Middle frontal gyrus (tissue), 1 donor: Measurements from ENCODE around the gene KCNQ1OT1.
"Not testable (repeated sequence)": the region's sequence is repeated elsewhere in the genome, so short reads cannot be mapped to it uniquely, and the experiment has no call there.

Experiments used
- DNase-seq: peaks from one replicate; pipeline ENCODE4 v3.0.0-alpha.2; 2015; ENCODE audit warnings: low spot score; ENCODE audit errors: extremely low spot score

Gene KCNQ1OT1

DNA sequence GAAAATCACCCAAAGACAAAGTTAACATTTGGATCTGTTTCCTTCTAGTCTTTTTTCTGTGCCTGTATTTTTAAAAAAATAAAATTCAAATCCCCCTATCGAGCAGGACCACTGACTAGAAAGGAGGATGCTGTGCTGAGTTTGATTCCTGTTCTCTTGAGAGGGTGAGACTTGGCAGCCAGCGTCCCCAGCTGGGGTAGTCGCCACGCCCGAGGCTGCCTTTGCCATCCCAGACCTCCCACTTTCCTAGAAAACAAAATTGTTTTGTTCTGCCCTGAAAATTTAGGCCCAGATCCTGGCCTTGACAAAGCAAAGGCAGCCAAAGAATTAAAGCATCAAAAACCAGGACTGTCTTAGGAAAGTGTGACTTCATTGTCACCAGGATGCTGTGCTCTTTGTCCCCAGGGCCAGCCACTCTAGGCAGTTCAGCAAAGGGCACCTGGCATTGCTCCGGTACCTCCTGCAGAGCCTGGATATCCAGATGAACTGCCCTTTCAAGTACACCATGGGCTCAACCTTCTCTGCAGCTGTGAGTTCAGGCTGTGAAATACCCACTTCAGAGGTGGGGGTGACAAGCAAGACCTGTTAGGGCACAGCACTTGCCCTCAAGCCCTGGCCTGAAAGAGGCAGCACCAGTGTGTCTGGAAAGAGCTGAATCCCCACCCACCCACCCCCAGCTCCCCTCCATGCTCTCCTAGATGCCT is 44.6 kb downstream of the KCNQ1OT1 start:
- no peak for DNase-seq

DNA sequence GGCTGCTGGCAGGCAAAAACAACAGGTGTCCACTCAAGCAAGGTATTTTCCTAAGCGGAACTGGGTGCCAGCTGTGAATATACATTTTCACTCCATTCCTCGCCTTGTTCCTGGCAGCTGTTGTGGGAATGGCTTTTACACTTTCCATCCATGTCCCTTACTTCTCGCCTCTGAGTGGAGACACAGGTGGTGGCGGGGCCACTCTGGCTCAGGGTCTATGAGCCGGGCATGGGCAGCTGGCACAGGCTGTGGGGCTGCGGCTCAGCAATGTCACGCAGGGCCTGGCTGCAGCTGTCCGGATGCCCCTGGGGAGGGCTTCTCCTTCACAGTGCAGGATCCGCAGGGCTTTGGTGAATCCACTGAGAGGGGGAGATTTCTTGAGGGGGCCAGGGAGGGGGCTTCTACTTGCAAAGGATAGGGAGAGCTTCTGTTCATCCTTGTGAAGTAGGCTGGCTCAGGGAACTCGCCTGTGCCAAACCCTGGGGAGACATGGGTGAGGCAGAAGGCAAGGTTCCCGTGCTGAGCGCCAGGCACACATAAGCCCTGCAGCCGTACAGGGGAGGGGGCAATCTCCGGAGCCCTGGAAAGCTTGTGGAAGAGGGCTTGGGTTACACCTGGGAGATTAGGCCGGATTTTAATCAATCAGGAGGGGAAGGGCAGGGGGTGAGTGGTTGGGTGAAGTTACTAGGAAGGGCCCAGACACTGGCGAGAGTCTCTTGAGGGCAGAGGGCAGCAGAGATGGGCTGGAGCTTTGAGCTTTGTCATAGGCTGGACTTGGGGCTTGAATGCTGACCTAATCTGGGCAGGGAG is 45.7 kb downstream of the KCNQ1OT1 start:
- DNase-seq: no peak

DNA sequence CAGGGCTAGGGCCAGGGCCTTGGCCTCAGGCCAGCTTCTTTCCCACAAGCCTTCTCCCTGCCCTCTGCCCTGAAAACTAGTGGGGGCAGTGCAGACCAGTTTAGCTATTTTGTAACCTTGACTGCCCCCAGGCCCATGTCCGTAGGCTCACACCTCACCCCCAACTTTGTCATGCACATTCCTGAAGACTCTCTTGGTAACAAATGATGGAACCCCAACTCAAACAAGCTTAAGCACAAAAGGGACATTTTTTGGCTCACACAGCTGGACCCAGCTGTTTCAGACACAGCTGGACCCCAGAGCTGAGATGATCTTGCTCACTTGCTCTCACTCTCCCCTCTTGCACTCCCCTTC is 46.6 kb downstream of the KCNQ1OT1 start:
- DNase-seq: no peak

DNA sequence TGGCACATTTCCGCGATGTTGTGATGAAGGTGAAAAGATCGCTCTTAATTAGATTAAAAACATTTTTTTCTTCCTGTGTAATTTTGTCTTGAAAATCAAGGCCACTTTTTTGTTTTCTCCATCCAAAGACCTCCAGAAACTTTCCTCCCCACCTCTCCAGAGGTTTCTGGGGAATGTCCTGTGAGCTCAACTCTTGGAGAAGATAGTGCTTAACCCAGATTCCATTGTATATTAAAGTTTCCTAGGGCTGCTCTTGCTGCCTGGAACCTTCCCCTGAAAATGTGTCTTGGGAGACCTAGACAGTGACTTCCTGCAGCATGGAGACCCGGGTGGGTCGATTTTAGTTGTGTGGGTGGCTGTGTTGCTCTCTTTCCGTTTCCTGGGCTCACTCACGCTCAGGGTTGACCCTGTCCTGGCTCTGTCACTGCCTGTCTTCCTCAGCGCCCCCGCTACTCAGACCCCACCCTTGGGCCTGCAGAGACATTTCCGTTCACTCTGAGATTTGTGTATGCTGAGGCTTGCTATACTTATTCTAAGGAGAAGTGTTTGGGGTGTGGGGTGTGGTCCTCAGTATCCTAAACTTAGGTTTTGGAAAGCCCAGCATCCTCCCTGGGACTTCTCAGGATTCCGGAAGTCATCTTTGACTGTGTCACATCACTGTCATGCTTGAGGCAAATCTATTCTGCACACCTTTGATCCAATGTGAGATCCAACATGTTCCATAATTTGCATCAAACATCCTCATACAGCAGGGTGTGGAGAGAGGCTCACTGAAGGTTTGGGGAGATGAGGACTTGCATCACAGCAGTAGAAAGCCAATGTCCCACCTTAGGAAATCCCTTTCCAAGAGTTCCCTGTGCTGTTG is 47.2 kb downstream of the KCNQ1OT1 start:
- DNase-seq: no peak

DNA sequence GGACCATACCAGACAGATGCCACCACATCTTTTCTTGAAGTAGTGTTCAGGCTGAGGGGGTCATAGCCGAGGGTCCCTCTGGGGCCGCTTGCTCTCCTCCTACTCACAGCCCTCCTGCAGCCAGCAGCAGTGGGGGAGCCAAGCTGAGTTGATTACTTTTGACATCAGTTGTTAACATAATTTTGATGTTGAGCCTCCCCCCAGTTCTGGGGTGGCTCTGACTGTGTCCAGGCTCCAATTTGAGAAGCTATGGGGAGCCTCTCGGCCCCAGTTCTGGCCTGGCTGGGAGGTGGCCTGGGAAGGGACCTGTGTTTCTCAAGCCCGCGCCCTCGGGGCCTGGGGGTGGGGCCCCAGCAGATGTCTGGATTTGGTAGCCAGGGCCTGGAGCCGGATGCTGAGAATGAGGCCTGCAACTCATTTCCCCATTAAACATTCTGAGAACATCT is 47.9 kb downstream of the KCNQ1OT1 start:
- no peak for DNase-seq

DNA sequence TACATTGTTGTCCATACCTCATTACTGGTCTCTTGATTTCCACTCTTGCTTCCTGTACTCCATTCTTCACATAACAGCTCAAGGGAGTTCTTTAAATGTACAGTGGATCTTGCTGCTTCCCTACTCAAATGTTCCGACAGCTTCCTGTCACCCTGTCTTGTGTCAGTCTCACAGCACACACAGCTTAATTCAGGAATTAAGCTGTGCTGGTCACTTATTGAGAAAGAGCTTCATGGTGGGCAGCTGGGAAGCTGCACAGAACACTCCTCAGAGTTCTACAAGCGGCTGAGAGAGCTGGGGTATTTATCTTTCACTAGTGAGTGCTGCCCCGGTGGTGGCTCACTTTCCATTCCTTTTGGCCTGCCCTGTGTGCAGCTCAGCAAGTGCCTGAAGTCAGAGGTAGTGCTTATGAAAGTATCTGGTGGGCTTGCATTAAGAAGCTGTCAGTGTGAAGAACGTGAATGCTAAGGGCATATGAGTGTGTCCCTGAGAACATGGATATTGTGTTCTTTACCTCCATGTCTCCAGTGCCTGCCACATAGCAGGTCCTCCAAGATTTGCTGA is 48.7 kb downstream of the KCNQ1OT1 start:
- no peak for DNase-seq

DNA sequence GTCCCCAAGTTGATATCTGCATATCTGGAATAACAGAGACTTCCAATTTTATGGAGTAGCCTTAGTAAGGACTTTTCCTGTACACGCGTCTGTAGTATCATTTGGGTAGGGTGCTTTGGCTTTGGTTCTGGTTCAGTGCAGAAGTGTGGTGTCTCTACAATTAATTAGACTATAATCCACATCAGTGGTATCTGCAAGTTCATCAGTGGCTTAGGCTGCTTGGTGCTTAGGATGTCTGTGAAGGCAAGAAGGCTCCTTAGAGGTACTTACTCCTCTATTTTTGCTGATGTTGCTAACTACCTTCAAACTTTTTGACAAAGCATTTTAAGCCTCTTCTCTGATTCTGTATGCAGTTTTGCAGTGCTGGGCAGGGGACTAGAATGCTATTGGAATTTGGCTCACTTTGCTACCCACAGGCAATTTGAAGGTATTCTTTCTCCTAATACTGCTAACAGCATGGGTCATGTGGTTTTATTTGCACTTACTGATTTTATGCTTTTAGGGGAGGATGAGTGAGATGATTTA is 49.4 kb downstream of the KCNQ1OT1 start:
- DNase-seq: no peak

DNA sequence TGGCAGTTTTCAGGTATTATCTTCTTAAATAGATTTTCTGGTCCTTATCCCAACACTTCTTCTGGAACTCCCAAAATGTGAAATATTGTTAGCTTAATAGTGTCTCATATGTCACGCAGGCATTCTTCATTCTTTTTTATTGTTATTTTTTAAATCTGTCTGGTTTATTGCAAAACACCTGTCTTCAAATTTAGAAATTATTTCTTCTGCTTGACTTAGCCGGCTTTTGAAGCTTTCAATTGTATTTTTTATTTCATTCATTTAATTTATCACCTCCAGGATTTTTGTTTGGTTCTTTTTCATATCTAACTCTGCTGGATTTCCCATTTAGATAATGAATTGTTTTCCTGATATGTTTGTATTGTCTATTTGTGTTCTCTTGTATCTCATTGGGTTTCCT is 49.9 kb downstream of the KCNQ1OT1 start:
- no peak for DNase-seq

DNA sequence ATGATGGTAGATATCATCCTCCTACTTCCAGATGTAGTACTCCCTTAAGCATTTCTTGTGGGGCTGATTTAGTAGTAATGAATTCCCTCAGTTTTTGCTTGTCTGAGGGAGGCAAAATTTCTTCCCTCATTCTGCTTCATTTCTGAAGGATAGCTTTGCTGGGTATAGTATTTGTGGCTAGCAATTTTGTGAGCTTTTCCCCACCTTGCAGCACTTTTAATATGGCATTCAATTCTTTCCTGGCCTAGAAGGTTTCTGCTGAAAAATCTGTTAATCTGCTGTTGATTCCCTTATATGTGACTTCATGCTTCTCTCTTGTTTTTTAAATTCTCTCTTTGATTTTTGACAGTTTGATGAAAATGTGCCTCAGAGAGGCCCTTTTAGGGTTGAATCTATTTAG is 50.4 kb downstream of the KCNQ1OT1 start:
- no peak for DNase-seq

DNA sequence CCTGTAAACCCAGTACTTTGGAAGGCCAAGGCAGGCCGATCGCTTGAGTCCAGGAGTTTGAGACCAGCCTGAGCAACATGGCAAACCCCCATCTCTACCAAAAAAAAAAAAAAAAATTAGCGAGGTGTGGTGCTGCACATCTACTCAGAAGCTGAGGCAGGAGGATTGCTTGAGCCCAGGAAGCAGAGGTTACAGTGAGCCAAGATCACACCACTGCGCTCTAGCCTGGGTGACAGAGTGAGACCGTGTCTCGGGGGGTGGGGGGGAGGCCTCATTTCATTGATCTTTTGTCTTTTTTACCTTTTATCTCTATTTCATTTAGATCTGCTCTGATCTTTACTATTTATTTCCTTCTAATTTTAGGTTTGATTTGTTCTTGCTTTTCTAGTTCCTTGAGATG is 51.8 kb downstream of the KCNQ1OT1 start:
- no peak for DNase-seq

DNA sequence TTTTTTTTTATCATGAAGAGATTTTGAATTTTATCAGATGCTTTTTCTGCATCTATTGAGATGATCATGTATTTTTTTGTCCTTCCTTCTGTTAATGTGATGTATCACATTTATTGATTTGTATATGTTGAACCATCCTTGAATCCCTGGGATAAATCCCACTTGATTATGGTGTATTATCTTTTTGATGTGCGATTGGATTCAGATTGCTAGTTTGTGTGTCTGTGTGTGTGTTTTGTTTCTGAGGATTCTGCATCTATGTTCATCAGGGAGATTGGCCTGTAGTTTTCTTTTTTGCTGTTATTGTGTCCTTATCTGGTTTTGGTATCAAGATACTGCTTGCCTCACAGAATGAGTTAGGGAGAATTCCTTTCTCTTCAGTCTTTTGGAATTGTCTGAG is 52.6 kb downstream of the KCNQ1OT1 start:
- no peak for DNase-seq

DNA sequence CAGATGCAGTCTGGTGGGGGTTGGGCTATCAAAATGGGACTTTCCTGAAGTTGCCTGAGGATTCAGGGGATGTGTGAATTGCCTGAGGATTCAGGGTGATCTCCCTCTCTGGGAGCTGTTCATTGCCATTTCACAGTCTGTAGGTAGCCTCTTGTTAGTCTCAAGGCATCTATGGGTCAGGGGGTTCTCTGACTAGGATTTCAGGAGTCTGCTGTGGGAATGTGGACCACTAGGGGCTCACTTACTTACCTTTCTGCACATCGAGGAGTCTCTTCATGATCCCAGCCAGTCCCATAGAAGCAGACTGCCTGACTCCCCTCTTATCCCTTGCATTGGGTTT is 54.0 kb downstream of the KCNQ1OT1 start:
- no peak for DNase-seq

DNA sequence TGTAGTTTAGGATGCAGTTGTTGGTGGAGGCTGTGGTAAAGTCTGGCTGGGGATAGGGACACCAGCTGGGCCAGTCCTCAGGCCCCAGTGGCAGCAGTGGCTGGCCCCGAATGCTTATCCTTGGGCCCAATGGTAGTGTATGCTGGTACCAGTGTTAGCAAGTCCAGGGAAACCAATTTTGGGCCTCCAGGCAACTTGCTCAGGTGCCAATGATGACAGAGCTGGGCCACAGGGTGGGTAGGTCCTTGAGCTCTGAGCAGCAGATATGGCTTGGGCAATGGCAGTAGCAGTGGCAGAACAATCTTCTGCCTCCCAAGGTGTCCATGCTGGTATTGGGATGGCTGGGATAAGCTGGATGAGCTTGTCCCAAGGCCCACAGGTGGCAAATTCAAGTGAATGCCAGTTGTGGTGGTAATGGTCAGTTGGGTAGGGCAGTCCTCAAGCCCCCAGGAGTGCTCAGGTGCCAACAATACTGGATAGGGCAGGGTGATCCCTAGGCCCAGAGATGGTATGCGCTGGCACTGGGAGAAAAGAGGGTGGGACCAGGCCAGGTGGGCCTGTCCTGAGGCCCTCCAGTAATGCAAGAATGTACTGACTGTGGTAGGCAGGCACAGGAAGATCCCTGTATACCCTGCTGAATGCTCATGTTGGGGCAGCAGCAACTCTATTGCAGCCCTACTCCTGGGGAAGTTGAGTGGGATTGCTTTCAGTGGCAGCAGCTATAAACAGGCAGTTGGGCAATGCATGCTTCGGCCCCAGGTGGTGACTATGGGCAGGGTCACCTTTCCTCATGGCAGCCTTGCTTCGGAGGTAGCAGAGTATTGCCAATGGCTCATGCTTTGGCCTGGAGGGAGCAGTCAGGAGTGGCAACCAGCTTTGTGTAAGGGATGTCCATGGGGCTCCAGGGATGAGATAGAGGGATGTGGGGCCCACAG is 54.7 kb downstream of the KCNQ1OT1 start:
- no peak for DNase-seq

DNA sequence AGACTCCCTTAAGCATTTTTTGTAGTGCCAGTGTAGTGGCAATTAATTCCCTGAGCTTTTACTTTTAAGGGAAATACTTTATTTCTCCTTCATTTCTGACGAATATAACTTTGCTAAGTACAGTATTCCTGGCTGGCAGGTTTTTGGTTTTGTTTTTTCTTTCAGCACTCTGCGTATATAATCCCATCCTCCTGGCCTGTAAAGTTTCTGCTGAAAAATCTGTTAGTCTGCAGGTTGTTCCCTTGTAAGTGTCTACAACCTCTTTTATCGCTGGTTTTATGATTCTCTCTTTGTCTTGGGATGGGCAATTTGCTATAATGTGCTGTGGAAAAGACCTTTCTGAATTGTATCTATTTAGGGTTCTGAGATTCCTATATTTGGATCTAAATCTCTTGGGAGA is 56.0 kb downstream of the KCNQ1OT1 start:
- no peak for DNase-seq

DNA sequence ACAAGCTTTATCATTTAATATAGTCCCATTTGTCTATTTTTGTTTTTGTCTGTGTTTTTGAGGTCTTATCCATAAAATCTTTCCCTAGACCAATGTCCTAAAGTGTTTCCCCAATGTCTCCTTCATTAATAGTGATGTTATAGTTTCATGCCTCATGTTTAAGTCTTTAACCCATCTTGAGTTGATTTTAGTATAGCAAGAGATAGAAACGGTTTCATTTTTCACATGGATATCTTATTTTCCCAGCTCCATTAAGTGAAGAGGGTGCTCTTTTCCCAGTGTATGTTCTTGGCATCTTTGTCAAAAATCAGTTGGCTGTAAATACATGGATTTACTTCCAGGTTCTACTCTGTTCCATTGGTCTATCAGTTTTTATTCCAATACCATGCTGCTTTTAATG is 58.2 kb downstream of the KCNQ1OT1 start:
- no peak for DNase-seq

DNA sequence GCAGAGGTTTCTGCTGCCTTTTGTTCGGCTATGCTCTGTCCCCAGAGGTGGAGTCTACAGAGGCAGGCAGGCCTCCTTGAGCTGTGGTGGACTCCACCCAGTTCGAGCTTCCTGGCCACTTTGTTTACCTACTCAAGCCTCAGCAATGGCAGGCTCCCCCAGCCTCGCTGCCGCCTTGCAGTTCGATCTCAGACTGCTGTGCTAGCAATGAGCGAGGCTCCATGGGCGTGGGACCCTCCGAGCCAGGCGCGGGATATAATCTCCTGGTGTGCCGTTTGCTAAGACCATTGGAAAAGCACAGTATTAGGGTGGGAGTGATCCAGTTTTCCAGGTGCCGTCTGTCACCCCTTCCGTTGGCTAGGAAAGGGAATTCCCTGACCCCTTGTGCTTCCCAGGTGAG is 60.0 kb downstream of the KCNQ1OT1 start:
- DNase-seq: not testable (repeated sequence)

DNA sequence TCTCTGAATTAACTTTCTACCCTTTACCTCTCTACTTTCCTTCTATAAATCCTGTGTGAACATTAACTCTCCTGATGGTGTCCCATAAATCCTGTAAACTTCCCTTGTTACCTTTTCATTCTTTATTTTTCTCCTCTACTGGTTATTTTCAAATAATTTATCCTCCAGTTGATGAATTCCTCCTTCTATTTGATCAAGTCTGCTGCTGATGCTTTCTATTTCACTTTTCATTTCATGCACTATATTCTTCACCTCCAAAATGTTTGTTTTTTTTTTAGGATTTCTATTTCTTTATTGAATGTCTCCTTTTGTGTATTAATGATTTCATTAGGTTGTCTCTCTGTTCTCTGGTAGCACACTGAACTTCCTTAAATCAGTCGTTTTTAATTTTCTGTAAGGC is 68.6 kb downstream of the KCNQ1OT1 start:
- DNase-seq: no peak

DNA sequence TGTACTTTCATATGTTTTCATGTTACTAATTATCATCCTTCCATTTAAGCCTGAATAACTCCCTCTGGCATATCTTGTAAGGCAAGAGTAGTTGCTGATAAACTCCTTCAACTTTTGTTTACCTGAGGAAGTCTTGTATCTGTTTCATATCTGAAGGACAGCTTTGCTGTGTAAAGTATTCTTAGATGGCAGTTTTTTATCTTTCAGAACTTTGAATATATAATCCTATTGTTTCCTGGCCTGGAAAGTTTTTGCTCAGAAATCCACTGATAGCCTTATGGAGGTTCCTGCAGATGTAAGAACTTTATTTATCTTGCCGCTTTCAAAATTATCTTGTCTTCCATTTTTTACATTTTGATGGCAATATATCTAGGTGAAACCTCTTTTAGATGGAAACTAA is 69.1 kb downstream of the KCNQ1OT1 start:
- no peak for DNase-seq

DNA sequence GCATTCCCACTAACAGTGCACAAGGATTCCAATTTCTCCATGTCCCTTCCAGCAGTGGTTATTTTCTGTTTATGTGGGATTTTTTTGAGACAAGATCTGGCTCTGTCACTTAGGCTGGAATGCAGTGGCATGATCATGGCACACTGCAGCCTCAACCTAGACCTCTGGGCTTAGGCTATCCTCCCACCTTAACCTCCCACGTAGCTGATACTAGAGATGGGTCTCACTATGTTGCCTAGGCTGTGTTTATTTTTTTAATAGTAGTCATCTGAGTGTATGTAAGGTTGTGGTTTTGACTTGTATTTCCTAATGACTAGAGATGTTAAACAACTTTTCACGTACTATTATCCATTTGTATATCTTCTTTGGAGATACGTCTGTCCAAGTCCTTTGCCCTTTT is 74.6 kb downstream of the KCNQ1OT1 start:
- no peak for DNase-seq

DNA sequence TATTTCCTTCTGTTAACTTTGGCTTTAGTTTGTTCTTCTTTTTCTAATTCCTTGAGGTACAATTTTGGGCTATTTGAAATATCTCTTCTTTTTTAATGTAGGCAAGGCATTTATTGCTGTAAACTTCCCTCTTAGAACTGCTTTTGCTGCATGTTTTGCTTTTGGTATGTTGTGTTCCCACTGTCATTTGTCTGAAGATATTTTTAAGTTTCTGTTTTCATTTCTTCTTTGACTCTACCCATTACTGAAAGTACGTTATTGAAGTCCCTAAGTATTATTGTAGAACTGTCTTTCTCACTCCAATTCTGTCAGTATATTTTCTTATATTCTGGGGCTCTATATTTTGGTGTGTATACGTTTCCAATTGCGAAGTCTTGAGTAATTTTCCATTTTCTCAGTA is 77.9 kb downstream of the KCNQ1OT1 start:
- DNase-seq: no peak
